Coronary artery (tissue), 2 donors: ENCODE results near the gene HOXA4.

Experiments used
- DNase-seq: peaks from one replicate; pipeline ENCODE4 v3.0.0-alpha.2; 2017; ENCODE audit warnings: low spot score
- H3K27ac ChIP-seq, 2 donors: fragments of 200-600 bp; sonication (generic); one replicate each; pipeline ENCODE4 v1.5.1; 2016 to 2019
- H3K4me3 ChIP-seq: fragments of 200-600 bp; sonication (generic); 2 replicates; pipeline ENCODE4 v1.5.1; 2016; ENCODE audit warnings: mild to moderate bottlenecking, moderate library complexity
- CTCF ChIP-seq: fragments of 200-600 bp; sonication (generic); IDR thresholded peaks from one replicate; pipeline ENCODE4 v1.5.1; 2019; ENCODE audit warnings: antibody characterized with exemption

Gene HOXA4

DNA sequence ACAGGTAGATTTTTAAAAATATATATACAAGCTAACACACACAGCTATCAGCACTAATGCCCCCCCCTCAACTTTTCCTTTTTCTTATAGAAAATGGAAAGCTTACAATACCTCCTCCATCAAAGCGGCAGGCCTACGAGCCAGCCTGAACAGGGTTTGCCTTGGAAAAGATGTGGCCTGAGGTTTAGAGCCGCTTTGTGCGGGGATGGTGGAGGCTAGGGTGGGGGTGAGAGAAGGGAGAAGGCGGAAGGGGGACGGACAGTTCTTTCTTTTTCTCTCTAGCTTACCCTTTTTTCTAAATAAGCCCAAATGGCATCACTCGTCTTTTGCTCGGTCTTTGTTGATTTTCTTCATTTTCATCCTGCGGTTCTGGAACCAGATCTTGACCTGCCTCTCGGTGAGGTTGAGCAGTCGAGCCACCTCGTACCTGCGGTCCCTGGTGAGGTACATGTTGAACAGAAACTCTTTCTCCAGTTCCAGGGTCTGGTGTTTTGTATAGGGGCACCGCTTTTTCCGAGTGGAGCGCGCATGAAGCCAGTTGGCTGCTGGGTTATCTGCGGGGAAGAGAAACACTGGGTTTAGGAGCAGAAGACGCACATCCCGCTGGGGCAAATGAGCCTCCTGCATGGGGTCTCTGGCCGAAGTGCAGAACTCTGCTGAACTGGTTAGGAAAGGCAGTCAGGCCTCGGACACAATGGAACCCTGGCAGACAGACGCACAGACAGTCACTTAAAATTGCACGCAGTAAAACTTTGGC is 32.9 kb upstream of the HOXA4 start:
- DNase-seq = no peak
- no peak for TF ChIP-seq CTCF
- Histone ChIP-seq H3K27ac (no peak overlapping the region), H3K4me3 (no peak overlapping the region)

DNA sequence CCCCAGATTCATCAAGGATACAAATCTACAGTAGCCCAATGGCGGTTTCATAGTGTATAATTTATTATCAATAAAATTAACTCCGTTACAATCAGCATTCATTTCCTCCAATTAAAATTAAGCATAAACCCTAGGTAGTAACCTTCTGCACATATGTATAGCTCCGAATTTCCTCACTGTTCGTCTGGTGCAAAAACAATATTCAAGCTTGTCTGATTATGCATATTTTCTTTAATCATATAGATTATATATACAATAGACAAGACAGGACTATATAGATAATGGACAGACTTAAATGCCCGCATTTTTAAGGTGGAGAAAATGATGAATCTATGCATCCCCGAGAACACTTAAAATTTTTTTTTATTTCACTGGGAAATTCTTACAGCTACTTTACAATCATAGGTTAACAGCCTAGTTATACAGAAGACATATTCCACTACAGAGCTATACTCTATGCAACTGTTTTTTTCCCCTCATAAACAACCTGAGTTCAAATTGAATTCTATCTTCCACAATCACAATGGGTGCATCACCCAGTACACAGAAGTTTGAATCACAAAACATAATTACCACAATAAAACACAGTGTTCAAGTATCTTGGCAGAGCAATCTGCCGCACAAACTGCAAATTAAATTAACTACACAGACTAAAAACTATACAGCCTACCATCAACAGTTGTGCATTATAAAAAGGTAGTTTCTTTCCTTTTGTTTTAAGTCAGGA is 32.2 kb upstream of the HOXA4 start:
- Histone ChIP-seq H3K4me3 (no peak overlapping the region), H3K27ac (no peak overlapping the region)
- DNase-seq = no peak
- no peak for TF ChIP-seq CTCF

DNA sequence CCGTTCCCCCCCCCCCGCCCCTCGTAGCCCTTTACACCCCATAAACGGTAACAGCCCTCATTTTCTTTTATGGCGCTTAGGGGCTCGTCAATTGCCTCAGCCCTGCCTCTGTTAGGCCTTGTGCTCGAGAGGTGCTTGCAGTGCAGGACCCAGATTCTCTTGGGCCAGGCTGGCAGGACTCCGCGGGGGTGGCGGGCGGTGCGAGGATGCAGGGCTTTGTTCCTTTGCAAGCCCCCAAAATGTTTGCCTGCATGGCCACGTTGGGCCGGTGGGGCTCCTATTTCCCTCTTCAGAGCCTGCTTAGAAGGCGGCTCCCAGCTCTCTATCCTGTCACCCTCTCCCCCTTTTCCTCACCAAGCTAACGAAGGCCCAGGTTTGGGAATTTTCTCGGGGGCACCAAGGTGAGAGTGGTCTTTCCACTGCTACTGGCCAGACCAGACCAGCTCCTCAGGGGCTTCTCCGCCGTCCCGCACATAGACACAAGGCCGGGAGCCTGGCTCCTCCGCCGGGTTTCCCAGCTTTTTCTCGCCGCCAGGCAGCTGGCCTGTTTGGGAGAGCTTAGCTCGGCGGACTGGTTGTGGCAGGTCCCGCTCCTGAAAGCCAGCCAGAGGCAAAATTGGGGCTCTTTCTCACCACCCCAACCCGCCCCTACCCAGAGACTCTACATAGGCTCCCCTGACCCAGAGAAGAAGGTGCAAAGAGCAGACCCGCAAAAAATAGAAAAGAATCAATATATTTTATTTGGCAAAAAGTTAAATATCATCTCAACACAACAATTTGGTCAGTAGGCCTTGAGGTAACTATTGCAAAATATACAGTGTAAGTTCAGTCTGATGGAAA is 31.4 kb upstream of the HOXA4 start:
- no peak for TF ChIP-seq CTCF
- DNase-seq = no peak
- Histone ChIP-seq H3K4me3 (peak overlapping the region; percentile 68), H3K27ac (no peak overlapping the region)

DNA sequence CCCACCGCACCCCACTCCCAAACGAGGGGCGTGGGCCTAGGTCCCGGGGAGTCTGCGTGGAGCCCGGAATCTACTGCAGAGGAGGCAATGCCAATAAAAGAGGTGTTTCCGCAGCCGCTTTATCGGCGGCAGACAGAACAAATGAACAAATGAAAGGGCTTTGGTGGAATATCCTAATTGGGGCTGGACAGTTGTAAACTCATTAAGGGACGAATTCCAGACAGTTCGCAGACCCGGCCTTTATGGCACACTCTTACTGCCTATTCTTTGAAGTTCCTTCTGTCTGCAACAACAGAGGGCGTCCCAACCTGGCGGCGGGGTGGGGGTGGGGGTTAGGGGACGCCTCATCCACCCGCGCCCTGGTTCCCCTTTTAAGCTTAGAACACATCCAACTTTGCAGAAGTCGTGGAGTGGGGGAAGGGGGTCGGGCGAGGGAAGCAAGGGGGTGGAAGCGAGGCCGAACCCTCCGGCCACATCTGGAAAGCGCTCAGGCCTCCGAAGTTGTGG is 30.7 kb upstream of the HOXA4 start:
- TF ChIP-seq CTCF = peak; percentile 8
- H3K27ac ChIP-seq = no peak overlapping the region

GRCh38 chr7:27160546-27161213 is 30.1 kb upstream of the HOXA4 start:
- H3K4me3 ChIP-seq = peak overlapping the region; percentile 68
- TF ChIP-seq CTCF = peak; percentile 98
- no peak overlapping the region for H3K27ac ChIP-seq
- peak; percentile 85 for DNase-seq

More for the DNA sequence above, 30.7 kb upstream of the HOXA4 start:
- peak overlapping the region; percentile 68 for H3K4me3 ChIP-seq
- DNase-seq = no peak

GRCh38 chr7:27160145-27160545 is 29.6 kb upstream of the HOXA4 start:
- DNase-seq = no peak
- Histone ChIP-seq H3K27ac (no peak overlapping the region), H3K4me3 (peak overlapping the region; percentile 68)
- TF ChIP-seq CTCF = no peak
